ENCODE results near the gene HELZ.
"Not testable (repeated sequence)": the region's sequence is repeated elsewhere in the genome, so short reads cannot be mapped to it uniquely, and the experiment has no call there.

HELZ gene

GRCh38 chr17:67139784-67140665 lies 105.0 kb downstream of the HELZ start:
- DNase-seq (ENCODE audit: low spot score), result no peak

DNA sequence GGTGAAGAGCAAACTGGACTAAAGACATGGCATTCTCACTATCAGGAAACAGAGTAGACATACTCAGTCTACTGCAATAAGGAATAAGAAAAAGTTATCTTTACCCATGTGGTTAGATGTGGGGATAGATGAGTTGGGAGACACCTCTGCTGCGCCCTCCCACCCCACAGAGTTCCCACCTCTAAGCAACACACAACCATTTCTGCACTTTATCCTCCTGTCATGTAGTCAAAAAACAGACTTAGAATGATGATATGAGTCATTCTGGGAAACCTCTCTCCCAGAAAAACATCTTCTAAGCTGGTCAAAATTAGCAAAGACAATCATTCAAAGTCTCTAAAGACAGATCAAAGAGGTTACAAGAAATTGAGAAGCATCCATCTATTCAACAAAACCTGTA lies 105.7 kb downstream of the HELZ start:
- DNase-seq (ENCODE audit: low spot score), result no peak

DNA sequence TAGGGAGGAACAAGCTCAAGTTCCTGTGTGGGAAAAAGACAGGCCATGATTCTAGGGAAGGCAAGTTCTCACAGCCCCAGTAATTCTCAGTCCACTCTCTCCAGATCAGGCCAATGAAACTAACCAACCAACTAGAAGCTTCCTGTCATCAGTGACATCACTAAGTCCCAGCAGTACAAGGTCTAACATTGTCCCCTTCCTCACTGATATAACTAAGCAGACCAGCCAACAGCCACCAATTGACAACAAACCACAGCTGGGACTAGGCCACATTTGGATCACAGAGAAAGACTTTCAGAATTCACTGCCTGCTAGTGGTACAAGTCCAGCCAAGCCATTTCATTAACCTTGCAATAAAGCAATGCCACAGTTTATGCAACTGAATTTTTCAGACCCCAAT lies 106.6 kb downstream of the HELZ start:
- no peak for DNase-seq (ENCODE audit: low spot score)

GRCh38 chr17:67137860-67138259 lies 107.1 kb downstream of the HELZ start:
- no peak for DNase-seq (ENCODE audit: low spot score)

DNA sequence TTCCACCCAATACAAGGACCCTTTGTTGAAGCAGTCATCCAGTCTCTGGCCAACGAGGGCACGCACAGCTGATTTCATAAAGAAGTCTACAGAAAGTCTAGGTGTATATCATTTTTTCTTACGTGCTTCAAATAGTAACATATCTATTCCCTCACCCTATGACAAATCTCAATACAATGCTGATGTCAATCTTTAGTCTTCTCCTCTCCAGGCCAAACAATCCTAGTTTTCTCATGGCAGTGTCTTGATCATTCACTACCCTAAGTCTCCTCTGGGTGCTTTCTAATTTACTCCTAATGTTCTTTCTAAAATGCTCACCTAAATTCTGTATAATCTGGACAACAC lies 108.0 kb downstream of the HELZ start:
- DNase-seq (ENCODE audit: low spot score), result no peak

- DNase-seq (ENCODE audit: low spot score), result no peak
Measured at GRCh38 chr17:67136191-67137025, 108.6 kb downstream of the HELZ start.

GRCh38 chr17:67133161-67133560 lies 111.8 kb downstream of the HELZ start:
- DNase-seq (ENCODE audit: low spot score), result no peak

DNA sequence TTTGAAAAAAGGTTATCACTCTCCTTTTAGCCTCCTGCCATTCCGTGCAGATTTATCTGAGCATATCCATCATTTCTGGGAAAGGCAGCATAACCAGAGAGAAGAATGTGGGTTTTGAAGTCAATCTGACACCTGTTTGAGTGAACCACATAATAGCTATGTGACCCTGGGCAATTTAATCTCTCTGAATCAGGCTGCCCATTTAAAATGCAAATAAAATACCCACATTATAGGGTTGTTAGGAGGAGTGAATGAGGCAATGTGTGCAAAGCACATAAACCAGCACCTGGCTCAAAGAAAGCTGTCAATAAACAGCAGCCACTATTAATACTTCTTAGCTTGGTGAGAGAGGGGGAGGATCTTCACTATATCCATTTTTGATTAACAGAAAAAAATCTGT lies 112.6 kb downstream of the HELZ start:
- no peak for DNase-seq (ENCODE audit: low spot score)

GRCh38 chr17:67130768-67131167 lies 114.2 kb downstream of the HELZ start:
- no peak for DNase-seq (ENCODE audit: low spot score)

GRCh38 chr17:67129283-67129682 lies 115.7 kb downstream of the HELZ start:
- DNase-seq (ENCODE audit: low spot score), result no peak

DNA sequence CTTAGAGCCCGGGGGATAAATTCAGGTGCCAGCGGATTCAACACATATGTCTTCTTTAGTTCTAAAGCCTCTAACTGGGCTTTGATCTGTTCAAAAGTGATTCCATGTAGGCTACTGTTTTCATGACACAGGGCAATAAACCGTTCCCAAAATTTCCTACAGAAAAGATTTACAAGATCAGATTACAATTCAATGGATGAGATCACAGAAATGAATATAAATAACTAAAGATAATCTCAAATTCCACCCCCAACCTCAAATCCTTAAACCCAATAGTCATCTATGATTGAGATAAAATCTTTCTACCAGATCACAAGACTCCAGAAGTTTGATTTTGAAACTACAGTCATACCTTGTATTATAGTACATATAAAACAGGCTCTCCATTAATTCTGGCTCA lies 116.3 kb downstream of the HELZ start:
- no peak for DNase-seq (ENCODE audit: low spot score)

DNA sequence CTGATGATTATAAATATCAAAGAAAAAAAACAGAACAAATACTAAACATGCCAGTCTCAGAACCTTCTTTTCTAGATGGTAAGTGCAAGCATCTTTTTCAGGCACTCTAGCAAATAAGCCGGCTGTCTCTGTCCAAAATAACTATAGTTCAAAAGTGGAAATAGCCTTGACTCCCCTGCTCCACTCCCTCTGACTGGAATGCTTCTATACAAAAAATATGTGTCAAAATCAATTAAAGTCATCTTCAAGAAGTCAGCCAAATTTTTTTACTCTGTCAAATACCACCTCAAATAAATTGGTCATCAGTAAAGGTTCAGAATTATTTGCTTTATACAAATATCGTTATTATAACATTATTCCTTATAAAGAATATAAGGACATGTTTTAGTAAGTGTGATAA lies 117.1 kb downstream of the HELZ start:
- no peak for DNase-seq (ENCODE audit: low spot score)

DNA sequence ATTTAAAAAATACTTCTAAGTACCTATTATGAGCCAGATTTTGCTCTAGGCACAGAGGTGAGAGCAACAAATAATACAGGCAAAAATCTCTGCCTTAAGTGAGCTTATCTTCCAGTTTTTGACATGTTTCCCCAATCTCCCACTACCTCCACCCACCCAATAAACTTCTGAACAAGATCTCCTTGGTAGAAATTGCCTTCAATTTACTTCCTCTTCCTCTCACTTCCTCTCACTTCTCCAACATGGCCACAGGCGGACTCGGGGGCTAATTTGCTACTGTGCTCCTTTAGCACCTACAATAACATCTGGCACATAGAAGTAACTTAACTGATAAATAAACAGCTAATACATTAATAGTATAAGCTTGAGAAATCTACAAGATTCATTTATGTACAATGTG lies 118.0 kb downstream of the HELZ start:
- no peak for DNase-seq (ENCODE audit: low spot score)

DNA sequence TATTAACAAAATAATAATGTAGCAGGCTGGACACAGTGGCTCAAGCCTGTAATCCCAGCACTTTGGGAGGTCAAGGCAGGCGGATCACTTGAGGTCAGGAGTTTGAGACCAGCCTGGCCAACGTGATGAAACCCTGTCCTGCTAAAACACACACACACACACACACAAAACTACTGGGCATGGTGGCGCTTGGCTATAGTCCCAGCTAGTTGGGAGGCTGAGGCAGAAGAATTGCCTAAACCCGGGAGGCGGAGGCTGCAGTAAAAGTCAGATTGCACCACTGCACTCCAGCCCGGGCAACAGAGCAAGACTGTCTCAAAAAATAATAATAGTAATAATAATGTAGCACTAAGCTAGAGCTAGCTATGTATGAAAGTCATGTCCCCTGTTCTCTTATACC lies 118.5 kb downstream of the HELZ start:
- not testable (repeated sequence) for DNase-seq (ENCODE audit: low spot score)

GRCh38 chr17:67125924-67126323 lies 119.1 kb downstream of the HELZ start:
- no peak for DNase-seq (ENCODE audit: low spot score)

GRCh38 chr17:67125417-67125816 lies 119.6 kb downstream of the HELZ start:
- no peak for DNase-seq (ENCODE audit: low spot score)

DNA sequence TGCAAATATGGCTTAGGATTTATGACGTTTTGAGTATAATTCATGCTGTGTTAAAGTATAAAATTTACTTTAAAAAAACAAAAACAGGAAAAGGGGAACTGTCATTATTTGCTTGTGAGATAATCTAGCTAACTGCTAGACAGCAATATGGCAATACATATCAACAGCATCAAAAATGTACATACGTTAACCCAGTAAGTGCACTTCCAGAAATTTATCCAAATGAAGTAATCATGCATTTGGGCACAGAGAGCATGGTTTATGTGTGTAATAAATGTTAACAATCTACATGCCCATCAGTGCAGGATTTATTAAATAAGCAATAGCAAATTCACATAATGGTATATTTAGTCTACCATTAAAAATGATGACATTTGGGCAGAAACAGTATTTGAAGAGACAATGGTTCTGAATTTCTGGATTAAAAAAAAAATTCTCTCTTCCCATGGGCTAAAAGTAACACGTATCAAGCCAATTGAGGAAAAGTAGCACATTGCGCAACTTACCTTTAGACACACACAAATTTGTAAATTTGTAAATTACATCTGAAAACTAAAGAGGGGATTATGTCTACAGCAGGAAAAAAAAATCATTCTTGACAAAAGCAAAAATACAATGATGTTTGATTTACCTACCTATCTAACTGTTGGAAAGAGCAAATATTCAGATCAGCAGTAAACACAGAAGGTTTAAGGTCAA lies 120.4 kb downstream of the HELZ start:
- no peak for DNase-seq (ENCODE audit: low spot score)

- no peak for DNase-seq (ENCODE audit: low spot score)
Measured at GRCh38 chr17:67123699-67124098, 121.3 kb downstream of the HELZ start.

DNA sequence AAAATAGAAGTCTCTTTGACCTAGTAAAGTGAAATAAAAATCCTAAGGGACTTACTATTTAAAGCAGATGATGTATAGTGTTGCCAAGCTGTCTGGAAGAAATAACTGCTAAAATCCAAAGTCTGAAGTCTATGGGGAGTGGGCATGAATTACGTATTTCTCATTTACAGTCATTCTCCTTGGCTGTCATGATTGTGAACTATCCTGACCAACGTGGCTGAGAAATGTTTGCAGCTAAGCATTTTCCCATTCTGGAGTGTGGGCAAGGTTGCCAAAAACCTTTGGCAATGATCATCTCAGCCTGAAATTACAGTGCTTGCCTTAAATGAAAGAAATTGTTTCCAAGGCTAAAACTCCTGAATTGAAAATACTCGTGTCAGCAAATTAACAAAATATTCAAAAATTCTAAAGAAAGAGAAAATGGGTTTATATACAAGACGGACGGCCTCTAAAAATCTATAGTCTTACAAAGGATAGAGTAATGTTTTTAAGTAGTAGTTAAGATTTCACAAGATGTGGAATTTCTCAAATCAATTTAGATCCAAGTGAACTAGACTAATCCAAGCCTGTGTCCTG lies 123.6 kb downstream of the HELZ start:
- DNase-seq (ENCODE audit: low spot score), result no peak

- DNase-seq (ENCODE audit: low spot score), result no peak
Measured at GRCh38 chr17:67119102-67119501, 125.9 kb downstream of the HELZ start.

GRCh38 chr17:67116045-67116575 lies 128.9 kb downstream of the HELZ start:
- no peak for DNase-seq (ENCODE audit: low spot score)

DNA sequence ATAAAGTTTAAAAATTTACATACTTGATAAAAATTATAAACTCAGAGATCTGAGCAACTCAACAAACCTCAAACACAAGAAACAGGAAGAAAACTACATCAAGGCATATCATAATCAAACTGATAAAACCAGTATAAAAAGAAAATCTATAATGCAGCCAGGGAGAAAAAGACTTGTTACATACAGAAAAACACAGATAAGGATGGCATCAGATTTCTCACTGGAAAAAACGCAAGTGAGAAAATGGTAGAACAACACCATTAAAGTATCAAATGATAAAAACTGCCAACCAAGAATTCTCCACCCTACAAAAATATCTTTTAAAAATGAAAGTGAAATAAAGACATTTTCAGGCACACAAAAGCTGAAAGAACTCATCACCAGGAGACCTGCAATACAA lies 129.6 kb downstream of the HELZ start:
- DNase-seq (ENCODE audit: low spot score), result no peak

All from hepatic stellate cell (primary cell).